IMR-90 (cell line): ENCODE data around the gene DLX3. TPM values are rescaled to one million over a fixed set of nuclear protein-coding genes. Genes with fewer than 3 reads are reported as not detected.

Experiments used
- ATAC-seq: fragments of 200-7000 bp; cut with Tn5 transposase; 2 replicates; pipeline ENCODE4 v1.9.1; 2020; ENCODE audit warnings: low read depth, mild to moderate bottlenecking, moderate library complexity
- BruUV-seq: library from RNA; stranded (reverse); fragments of 400-500 nt; replicated peaks from 2 replicates; lab custom pipeline; 2021; lab: Mats Ljungman, UMichigan
- CTCF ChIA-PET: fragments of 300-600 bp; formaldehyde crosslinking; extraction: SDS; loops from one replicate; lab custom pipeline; 2021; ENCODE audit warnings: antibody characterized with exemption; lab: Yijun Ruan, JAX
- POLR2A ChIA-PET: fragments of 300-600 bp; sonication (Branson Sonifier 250); formaldehyde crosslinking; loops from one replicate; lab custom pipeline; 2022; ENCODE audit warnings: antibody characterized with exemption; ENCODE audit not compliant: unreplicated experiment; lab: Charles Lee
- DNase-seq: peaks from one replicate; pipeline ENCODE4 v3.0.0; 2013
- H2AFZ ChIP-seq: replicated peaks from 2 replicates; pipeline ENCODE3; 2013; ENCODE audit warnings: low read length, mild to moderate bottlenecking; ENCODE audit not compliant: poor library complexity
- H2AK5ac ChIP-seq: 2 replicates; pipeline ENCODE4 v1.6.1; 2013; ENCODE audit warnings: low read depth, low read length, inconsistent platforms
- H2AK9ac ChIP-seq: replicated peaks from 2 replicates; pipeline ENCODE3; 2013; ENCODE audit warnings: mild to moderate bottlenecking, low read depth, low read length, moderate library complexity; ENCODE audit not compliant: poor library complexity
- H2BK120ac ChIP-seq: 2 replicates; pipeline ENCODE4 v1.6.1; 2013; ENCODE audit warnings: low read depth, low read length, inconsistent platforms
- H2BK15ac ChIP-seq: 3 replicates; pipeline ENCODE4 v1.6.1; 2013; ENCODE audit warnings: low read depth, low read length, inconsistent platforms
- H2BK20ac ChIP-seq: 2 replicates; pipeline ENCODE4 v1.6.1; 2013; ENCODE audit warnings: low read depth, mild to moderate bottlenecking, inconsistent platforms, low read length, moderate library complexity
- H2BK5ac ChIP-seq: 2 replicates; pipeline ENCODE4 v1.6.1; 2013; ENCODE audit warnings: mild to moderate bottlenecking, low read depth, low read length, inconsistent platforms; ENCODE audit not compliant: poor library complexity, severe bottlenecking
- H3K14ac ChIP-seq: replicated peaks from 2 replicates; pipeline ENCODE4 v1.6.1; 2013; ENCODE audit warnings: low read depth, low read length, inconsistent platforms
- H3K18ac ChIP-seq: 2 replicates; pipeline ENCODE4 v1.6.1; 2013; ENCODE audit warnings: low read depth, low read length, control low read depth
- H3K23ac ChIP-seq: 2 replicates; pipeline ENCODE4 v1.6.1; 2013; ENCODE audit warnings: low read depth, low read length, inconsistent platforms
- H3K27ac ChIP-seq: 2 replicates; pipeline ENCODE4 v1.5.1; 2013; ENCODE audit warnings: mild to moderate bottlenecking, control low read depth, low read length; ENCODE audit not compliant: insufficient read depth
- H3K27me3 ChIP-seq: 2 replicates; pipeline ENCODE4 v1.6.1; 2013; ENCODE audit warnings: low read length; ENCODE audit not compliant: control insufficient read depth, insufficient read depth
- H3K36me3 ChIP-seq: 2 replicates; pipeline ENCODE4 v1.6.1; 2013; ENCODE audit warnings: low read length, mixed read lengths; ENCODE audit not compliant: control insufficient read depth, insufficient read depth
- H3K4ac ChIP-seq: 2 replicates; pipeline ENCODE4 v1.6.1; 2013; ENCODE audit warnings: low read depth, low read length, inconsistent platforms
- H3K4me1 ChIP-seq: 2 replicates; pipeline ENCODE4 v1.6.1; 2013; ENCODE audit warnings: low read length, mixed read lengths; ENCODE audit not compliant: control insufficient read depth, insufficient read depth
- H3K4me2 ChIP-seq: 2 replicates; pipeline ENCODE4 v1.6.1; 2013; ENCODE audit warnings: low read depth, mild to moderate bottlenecking, control low read depth, low read length, moderate library complexity
- H3K4me3 ChIP-seq: 2 replicates; pipeline ENCODE4 v1.5.1; 2013; ENCODE audit warnings: low read depth, mild to moderate bottlenecking, control low read depth, low read length, moderate library complexity; ENCODE audit not compliant: insufficient read depth
- H3K56ac ChIP-seq: 2 replicates; pipeline ENCODE4 v1.6.1; 2013; ENCODE audit warnings: low read length, inconsistent platforms; ENCODE audit not compliant: insufficient read depth; ENCODE audit errors: extremely low read depth
- H3K79me1 ChIP-seq, 2 experiments: 2 replicates each; pipeline ENCODE4 v1.6.1; 2013; ENCODE audit warnings: low read length in 2 of 2, inconsistent platforms in 1 of 2, low read depth in 1 of 2
- H3K9ac ChIP-seq: 2 replicates; pipeline ENCODE4 v1.6.1; 2013; ENCODE audit warnings: low read depth, low read length, control low read depth
- H3K9me1 ChIP-seq: 2 replicates; pipeline ENCODE4 v1.6.1; 2013; ENCODE audit warnings: low read length, inconsistent platforms; ENCODE audit not compliant: insufficient read depth
- H3K9me3 ChIP-seq: 2 replicates; pipeline ENCODE4 v1.6.1; 2013; ENCODE audit warnings: low read length; ENCODE audit not compliant: control insufficient read depth, insufficient read depth
- H4K20me1 ChIP-seq: 2 replicates; pipeline ENCODE4 v1.6.1; 2013; ENCODE audit warnings: low read length, inconsistent platforms; ENCODE audit not compliant: insufficient read depth
- H4K5ac ChIP-seq: 2 replicates; pipeline ENCODE4 v1.6.1; 2013; ENCODE audit warnings: mild to moderate bottlenecking, low read depth, low read length, control low read depth
- H4K8ac ChIP-seq, 2 experiments: 2 replicates each; pipeline ENCODE4 v1.6.1; 2013; ENCODE audit warnings: low read depth in 2 of 2, low read length in 2 of 2, control low read depth in 1 of 2, inconsistent platforms in 1 of 2
- H4K91ac ChIP-seq: 2 replicates; pipeline ENCODE4 v1.6.1; 2013; ENCODE audit warnings: low read depth, low read length, inconsistent platforms; ENCODE audit not compliant: insufficient read depth
- CEBPB ChIP-seq: IDR thresholded peaks from 2 replicates; pipeline ENCODE4 v1.6.1; 2012; ENCODE audit warnings: low read depth, low read length, improper control_type of control experiment
- MAFK ChIP-seq: IDR thresholded peaks from 2 replicates; pipeline ENCODE4 v1.6.1; 2012; ENCODE audit warnings: low read depth, low read length, improper control_type of control experiment
- NFE2L2 ChIP-seq: fragments of 150-350 bp; IDR thresholded peaks from 2 replicates; pipeline ENCODE4 v1.6.1; 2016; ENCODE audit warnings: low read depth, mild to moderate bottlenecking, low read length
- SMC3 ChIP-seq: fragments of 150-350 bp; IDR thresholded peaks from 2 replicates; pipeline ENCODE4 v1.6.1; 2016; ENCODE audit warnings: low read depth, mild to moderate bottlenecking, antibody characterized with exemption, low read length, moderate library complexity
- WGBS, 2 experiments: methylation state at CpG; one replicate each; pipeline versions ENCODE4 v1.1.5 to v1.1.7; 2013; ENCODE audit warnings: missing lambda C conversion rate in 2 of 2; ENCODE audit not compliant: insufficient read length in 1 of 2; ENCODE audit errors: extremely low coverage in 2 of 2; 5-methylcytosine and 5-hydroxymethylcytosine counted together
- dilution Hi-C: fragments of 300-500 bp; cut with HindIII; formaldehyde crosslinking; loops from one replicate; pipeline ENCODE4 v1.14.3; 2018; ENCODE audit warnings: low sequenced_read_pairs; ENCODE audit not compliant: unreplicated experiment
- in situ Hi-C: fragments of 300-500 bp; cut with MboI; formaldehyde crosslinking; loops from 3 replicates; pipeline ENCODE4 v1.14.3; 2019; ENCODE audit warnings: low sequenced_read_pairs, inconsistent platforms, mixed read lengths
- intact Hi-C: fragments of 100-400 bp; cut with micrococcal nuclease; formaldehyde crosslinking; loops from 2 replicates; pipeline ENCODE4 v1.10.0; 2022
- polyA plus RNA-seq, 3 experiments: library from polyadenylated mRNA; depleted of rRNA; stranded (reverse); fragments of >200 nt; gene quantifications; 2 replicates each; pipeline ENCODE4 v1.2.3, GENCODE V29; 2012; ENCODE audit warnings: low replicate concordance in 1 of 3
- total RNA-seq: library from RNA; depleted of rRNA; stranded (reverse); fragments of >200 nt; gene quantifications from 2 replicates; pipeline ENCODE4 v1.2.3, GENCODE V29; 2012

DLX3 gene
- total and polyA plus RNA-seq, 2 of the 4 experiments (the other 2 are of a cell fraction) = not detected

- no peak overlapping the region for H3K18ac ChIP-seq
- peaks cover 5% of the 10 kb centered on the region for H3K9me3 ChIP-seq
- ChIA-PET POLR2A (no interaction called here), CTCF (no interaction called here)
- H3K79me1 ChIP-seq = no peaks in the 10 kb centered on the region
- H3K9ac ChIP-seq = no peak overlapping the region
- no peak overlapping the region for H4K91ac ChIP-seq
- DNase-seq (peak; percentile 4), ATAC-seq (no peak)
- H3K27me3 ChIP-seq = peaks cover 55% of the 10 kb centered on the region
- H4K20me1 ChIP-seq = peaks cover 5% of the 10 kb centered on the region
- no peak overlapping the region for H3K27ac ChIP-seq
- no peak overlapping the region for H2AK9ac ChIP-seq
- no peak overlapping the region for H4K8ac ChIP-seq
- no peak overlapping the region for H2AK5ac ChIP-seq
- H2BK5ac ChIP-seq = no peak overlapping the region
- no peaks in the 10 kb centered on the region for H3K36me3 ChIP-seq
- H2BK120ac ChIP-seq = no peak overlapping the region
- H3K4me1 ChIP-seq = no peaks in the 10 kb centered on the region
- in situ Hi-C loops (no loop called here), dilution Hi-C loops (no loop called here), intact Hi-C loops (no loop called here)
- no peak overlapping the region for H3K4ac ChIP-seq
- no peak overlapping the region for H3K4me3 ChIP-seq
- H3K9me1 ChIP-seq = no peaks in the 10 kb centered on the region
- BruUV-seq = no TSS peak
- no peak overlapping the region for H2BK20ac ChIP-seq
- H4K5ac ChIP-seq = no peak overlapping the region
- no peak overlapping the region for H2BK15ac ChIP-seq
- H3K23ac ChIP-seq = no peak overlapping the region
- H2AFZ ChIP-seq = no peak overlapping the region
- WGBS, 2 experiments = 39% methylated on average over 2 of the region's 8 CpGs; no CpG with 5 or more reads in 1 of the 2 experiments
- H3K4me2 ChIP-seq = no peak overlapping the region
- H3K14ac ChIP-seq = no peak overlapping the region
- no peak overlapping the region for H3K56ac ChIP-seq
- TF ChIP-seq CEBPB = no peak
- no peak for TF ChIP-seq SMC3
- no peak for TF ChIP-seq NFE2L2
- no peak for TF ChIP-seq MAFK
Observed at GRCh38 chr17:49959183-49959935, 35.7 kb downstream of the DLX3 start.
